NCI-H2081 (cell line): Measurements from ENCODE around the gene PDILT.

ENCODE experiments used
- DNase-seq, 2 experiments: peaks; one replicate each; lab custom pipeline; 2025; lab: John Stamatoyannopoulos, UW

The PDILT gene

GRCh38 chr16:20402651-20403050, 1.9 kb downstream of the PDILT start:
- no peak for DNase-seq

DNA sequence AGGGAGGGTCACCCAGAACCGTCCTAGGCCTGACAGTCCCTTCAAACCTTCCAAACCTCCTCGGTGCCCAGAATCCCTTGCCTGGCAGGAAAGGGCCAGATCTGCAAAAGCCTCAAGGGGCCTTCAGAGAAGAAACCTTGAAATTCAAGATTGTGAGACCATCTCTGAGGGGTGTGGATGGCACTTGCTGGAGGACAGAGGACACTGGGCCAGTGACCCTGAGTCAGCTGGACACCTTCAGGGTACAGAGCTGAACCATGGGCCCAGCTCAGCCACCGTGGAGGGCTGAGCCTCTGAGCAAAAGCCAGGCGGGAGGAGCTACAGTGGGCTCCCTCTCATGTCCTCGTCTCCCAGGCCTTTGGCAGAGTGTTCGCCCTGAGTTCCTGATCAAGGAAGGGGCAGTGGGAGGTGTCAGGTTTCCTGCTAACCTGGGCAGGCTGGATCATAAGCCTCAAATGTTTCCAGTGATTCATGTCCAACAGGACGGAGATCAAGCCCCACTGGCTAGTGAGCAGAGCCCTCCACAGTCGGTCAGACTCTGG, 3.0 kb downstream of the PDILT start:
- DNase-seq: no peak

DNA sequence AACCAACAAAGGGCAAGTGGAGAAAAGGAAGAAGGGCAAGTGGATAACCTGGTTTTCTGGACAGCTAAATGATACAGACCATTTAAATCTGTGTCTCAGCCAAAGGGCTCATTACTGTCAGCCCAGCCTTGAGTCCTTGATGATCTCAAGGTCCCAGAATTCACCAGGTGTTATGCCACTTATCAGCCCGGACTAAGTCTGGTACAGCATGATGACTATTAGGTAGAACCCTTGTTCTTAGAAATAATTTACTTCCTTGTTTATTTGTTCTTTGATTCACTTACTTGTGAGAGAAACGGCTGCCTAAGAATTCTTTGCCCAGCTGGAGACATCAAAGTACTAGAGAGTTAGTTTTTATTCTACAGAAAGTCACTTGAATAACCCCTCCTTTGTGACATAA, 3.5 kb downstream of the PDILT start:
- no peak for DNase-seq

- no peak for DNase-seq
Measured at GRCh38 chr16:20399185-20399584, 5.4 kb downstream of the PDILT start.

DNA sequence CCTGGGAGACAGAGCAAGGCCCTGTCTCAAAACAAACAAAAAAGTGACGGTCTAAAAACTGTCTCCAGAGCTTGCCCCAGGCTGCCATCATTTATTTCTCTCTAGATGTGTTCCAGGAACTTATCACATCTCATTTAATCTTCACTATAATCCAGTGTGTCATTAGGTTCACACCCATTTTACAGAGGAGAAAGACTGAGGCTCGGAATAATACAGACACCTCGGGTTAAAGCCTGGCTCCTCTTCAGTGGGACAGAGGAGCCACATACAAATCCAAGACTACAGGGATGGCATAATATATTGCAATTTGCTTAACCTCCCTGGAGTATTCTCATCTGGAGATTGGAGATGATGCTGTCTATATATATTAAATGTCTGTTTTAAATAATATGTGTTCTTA, 5.9 kb downstream of the PDILT start:
- no peak for DNase-seq

GRCh38 chr16:20397468-20398074, 7.0 kb downstream of the PDILT start:
- no peak for DNase-seq

DNA sequence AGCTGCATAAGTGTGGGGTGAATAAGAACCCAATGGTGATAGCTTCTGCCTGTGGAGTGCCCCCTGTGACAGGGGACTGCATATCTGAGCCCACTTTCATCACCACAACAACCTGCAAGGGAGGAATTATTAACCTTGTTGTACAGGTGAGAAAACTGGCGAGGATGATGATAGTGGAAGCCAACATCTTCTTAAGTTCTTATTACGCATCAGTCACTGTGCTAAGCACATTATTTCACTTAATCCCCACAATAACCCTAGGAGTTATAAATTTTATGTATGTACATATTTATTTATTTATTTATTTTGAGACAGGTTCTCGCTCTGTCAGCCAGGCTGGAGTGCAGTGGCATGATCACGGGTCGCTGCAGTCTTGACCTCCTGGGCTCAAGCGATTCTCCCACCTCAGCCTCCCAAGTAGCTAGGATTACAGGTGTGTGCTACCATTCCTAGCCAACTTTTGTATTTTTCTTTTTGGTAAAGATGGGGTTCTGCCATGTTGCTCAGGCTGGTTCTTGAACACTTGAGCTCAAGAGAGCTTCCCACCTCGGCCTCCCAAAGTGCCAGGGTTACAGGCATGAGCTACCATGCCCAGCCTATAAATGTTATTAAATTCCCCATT, 7.6 kb downstream of the PDILT start:
- no peak for DNase-seq

GRCh38 chr16:20395946-20396345, 8.6 kb downstream of the PDILT start:
- no peak for DNase-seq

- no peak for DNase-seq
Measured at GRCh38 chr16:20393801-20394577, 10.5 kb downstream of the PDILT start.

- DNase-seq: no peak
Measured at GRCh38 chr16:20391045-20391444, 13.5 kb downstream of the PDILT start.

DNA sequence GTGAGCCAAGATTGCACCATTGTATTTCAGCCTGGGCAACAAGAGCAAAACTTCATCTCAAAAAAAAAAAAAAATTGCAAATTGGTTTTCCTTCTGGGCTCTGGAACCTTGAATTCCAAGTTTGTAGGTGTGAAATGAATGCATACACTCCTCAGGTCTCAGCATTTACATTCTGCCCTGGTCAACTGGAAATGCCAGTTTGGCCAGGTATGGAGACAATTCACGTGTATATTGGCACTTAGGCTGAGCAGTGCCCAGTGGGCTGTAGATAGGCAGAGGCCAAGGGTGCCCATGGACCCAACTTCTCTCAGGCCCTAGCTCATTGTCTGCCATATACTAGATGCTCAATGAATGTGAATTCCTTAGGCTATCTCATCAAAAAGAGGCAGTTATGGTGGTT, 15.7 kb downstream of the PDILT start:
- no peak for DNase-seq

DNA sequence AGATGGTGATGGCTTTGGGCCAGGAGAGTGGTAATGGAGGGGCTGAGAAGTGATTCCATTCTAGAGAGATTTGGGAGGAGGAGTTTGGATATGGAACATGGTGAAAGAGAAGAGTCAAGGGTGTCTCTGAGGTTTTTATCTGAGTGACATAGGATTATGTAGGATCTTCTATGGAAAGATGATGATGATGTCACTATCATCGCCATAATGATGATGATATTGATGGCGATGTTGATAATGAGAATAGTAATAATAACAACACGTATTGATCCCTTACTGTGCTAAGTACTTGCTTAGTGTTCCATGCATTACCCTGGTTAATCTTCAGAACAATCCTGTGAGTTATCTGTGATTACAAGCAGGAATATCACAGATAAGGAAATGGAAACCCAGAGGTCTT, 16.6 kb downstream of the PDILT start:
- DNase-seq: no peak

DNA sequence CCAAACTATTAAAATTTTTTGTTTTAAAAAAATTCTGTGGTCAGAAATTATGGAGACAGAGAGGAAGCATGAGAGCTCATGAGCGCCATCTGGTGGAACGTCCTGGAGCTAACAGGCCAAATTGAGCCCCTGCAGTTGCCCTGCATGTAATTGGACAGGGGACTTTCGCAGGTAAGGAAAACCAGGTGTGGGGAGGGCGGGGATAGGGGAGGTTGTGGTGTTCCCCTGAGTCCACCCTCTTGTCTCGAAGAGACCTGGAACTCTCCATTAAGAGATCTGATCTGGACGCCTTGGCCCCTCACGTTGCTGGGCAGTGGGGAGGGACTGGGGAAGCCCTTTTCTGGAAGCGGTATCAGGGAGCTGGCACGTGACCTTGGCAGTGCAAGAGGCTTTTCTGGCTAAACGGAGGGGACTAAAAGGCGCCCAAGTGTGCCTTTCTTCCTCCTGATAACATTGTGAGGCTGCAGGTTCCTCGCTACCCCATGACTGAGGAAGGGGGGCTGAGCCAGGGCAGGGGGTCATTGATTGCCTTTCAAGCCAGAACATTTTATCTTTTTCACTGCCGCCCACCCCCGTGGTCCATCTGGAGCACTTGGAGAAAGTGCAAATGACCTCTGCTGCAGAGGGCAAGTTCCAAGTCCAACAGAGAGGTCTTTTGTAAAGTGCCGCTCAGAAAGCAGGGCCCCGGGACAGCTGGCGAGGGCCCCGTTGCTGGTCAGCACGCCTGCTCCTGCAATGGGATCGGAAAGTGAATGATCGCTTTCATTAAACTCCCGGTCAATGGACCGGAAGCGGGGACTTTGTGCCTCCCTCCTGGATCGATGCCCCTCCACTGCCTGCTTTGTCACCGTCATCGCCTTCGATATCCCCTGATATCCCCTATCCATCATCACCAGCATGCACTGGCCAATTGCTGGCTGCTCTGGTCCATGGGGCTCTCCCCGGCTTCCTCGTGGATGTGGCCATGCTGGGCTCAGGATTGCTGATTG, 18.4 kb downstream of the PDILT start:
- DNase-seq: peak; percentile 19 to 50

DNA sequence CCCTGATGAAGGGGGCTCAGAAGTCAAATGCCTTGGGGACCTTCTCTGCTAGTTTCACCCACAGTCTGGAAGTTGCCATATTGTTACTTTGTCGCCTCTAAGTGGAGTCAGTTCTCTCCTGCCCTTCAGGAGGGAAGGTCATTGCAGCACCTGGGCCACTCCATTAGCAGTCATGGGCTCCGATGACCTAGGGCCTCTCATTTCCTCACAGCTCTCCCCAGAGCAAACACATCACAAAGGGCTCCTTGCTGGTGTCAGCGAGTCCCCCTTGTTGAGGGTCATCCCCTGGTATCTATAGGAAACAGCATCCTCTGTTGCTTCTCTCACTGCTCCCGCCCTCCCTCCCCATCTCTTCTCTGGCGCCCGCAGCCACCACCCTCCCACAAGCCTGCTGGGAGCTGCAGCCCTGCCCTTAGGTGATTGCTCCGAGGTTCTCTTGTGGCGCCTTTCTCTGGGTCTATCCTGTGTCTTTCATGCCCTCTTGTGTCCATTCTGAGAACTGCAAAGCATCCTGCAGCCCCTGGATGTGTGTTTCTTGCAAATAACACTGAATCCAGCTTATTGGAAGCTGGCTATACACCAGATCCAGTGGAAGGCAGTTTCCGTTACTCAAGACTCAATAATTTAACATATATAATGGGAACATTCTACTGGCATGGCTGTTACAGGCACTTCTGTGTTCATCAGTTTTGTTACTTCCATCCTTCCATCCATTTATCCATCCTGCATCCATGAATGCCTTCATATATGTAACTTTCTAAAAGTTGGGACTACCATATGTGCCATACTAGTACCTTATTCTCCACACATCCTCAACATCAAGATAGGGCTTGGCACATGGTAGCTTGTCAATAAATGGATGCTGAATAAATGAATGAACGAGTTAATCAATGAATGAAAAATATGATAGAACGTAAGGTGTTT, 21.2 kb downstream of the PDILT start:
- peak; percentile 61 to 74 for DNase-seq

DNA sequence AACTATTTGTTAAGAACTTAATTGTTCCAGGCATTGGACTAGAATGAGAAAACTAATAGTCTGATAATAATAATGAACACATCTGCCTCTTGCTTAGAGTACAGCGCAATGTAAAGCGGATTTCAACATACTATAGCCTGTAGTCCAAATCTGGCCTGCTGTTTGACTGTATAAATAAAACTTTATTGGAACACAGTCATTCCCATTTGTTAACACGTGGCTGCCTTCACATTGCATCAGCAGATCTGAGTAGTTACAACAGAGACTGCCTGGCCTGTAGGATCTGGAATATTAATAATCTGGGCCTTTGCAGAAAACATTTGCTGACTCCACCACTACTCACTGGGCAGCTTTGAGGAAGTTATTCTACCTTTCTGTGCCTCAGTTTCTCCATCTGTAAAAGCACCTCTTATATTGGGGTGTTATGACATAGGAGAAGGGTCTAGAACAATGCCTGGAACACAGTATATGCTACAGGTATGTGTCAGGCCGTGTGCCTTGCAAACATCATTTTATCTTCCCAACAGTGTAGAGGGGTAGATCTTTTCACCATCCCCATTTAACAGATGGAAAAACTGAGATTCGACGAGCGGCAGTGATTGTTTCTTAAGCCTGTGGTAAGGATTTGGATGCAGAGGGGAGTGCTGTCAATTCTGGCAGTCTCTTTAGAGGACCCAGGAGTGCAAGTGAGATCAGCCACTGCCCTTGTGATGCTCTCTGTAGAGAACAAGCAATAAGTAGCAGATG, 22.2 kb downstream of the PDILT start:
- no peak for DNase-seq

DNA sequence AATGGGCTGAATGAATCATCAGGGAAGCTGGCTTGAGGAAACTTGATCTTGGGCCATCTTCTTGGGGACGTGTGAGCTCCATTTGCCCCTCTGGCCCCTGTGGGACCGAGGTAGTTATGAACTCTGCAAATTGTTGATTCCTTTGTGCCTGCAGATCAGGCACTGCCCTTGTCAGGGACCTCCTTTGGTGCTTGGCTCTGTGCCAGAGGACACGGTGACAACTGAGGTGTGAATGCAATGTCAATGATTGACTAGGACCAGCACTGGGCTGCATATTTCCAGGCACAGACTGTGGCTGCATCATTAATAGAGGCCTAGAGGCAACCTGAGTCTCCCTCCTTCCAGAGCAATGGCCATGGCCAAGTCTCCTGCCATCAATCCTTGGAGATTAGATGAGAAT, 23.8 kb downstream of the PDILT start:
- DNase-seq: no peak

DNA sequence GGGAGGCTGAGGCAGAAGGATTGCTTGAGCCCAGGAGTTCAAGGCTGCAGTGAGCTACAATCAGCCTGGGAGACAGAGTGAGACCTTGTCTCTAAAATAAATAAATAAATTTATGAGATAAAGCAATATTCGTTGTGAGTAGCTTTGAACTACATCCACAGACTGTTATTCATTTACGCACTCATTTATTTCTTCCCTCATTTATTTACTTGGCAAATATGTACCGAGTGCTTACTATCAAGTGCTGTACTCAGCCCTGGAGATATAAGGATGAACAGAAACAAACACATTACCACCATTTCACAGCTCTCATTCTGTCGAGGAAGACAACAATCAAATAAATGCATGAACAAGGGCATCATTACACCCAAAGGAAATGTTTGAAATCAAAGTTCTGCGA, 27.4 kb downstream of the PDILT start:
- no peak for DNase-seq

DNA sequence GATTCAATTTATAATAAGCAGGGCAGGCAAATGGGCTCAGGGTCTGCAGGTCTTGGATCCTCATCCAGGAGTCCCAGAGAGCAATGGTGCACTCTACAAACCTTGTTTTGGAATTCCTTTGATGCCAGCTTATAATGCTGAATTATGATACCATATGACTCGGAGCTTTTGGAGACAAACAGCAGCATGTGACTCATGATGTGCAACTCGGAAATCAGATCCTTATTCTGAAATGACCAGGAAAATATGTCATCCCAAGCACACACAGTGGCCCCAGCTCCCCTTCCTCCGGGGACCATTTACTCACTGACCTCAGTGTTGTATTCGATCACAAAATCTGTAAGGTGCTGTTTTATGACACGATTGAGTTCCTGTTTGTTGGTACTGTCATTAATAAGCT, 31.8 kb downstream of the PDILT start:
- no peak for DNase-seq

GRCh38 chr16:20369452-20370054, 35.0 kb downstream of the PDILT start:
- no peak for DNase-seq

- DNase-seq: no peak
Measured at GRCh38 chr16:20364051-20364450, 40.5 kb downstream of the PDILT start.
